HCT116 (cell line): ENCODE data around the gene MFN1.

Source experiments
- CBX3 ChIP-seq: IDR thresholded peaks from 2 replicates; pipeline ENCODE4 v1.6.1; 2012; ENCODE audit warnings: low read depth
- CEBPB ChIP-seq: IDR thresholded peaks from 2 replicates; pipeline ENCODE4 v1.6.1; 2012; ENCODE audit warnings: low read depth
- EZH2 ChIP-seq: fragments of 200-600 bp; sonication (generic); IDR thresholded peaks from 2 replicates; pipeline ENCODE4 v1.6.1; 2017; ENCODE audit warnings: antibody characterized with exemption, mixed run types
- EZH2phosphoT487 ChIP-seq: fragments of 200-600 bp; IDR thresholded peaks from 2 replicates; pipeline ENCODE4 v1.6.1; 2018; ENCODE audit warnings: antibody characterized with exemption, borderline replicate concordance
- POLR2A ChIP-seq: IDR thresholded peaks from 2 replicates; pipeline ENCODE4 v1.7.0; 2011; ENCODE audit warnings: borderline replicate concordance; ENCODE audit not compliant: insufficient read depth, insufficient read length; ENCODE audit errors: extremely low read depth
- POLR2AphosphoS5 ChIP-seq: IDR thresholded peaks from 2 replicates; pipeline ENCODE4 v1.6.1; 2011; ENCODE audit warnings: mild to moderate bottlenecking, low read depth, low read length, moderate library complexity
- RAD21 ChIP-seq: IDR thresholded peaks from 2 replicates; pipeline ENCODE4 v1.6.1; 2012; ENCODE audit warnings: low read depth, mild to moderate bottlenecking
- SP1 ChIP-seq: IDR thresholded peaks from 2 replicates; pipeline ENCODE4 v1.6.1; 2012; ENCODE audit warnings: low read depth
- ZNF274 ChIP-seq: fragments of 200-500 bp; sonication (Bioruptor generic); IDR thresholded peaks from 2 replicates; pipeline ENCODE4 v1.6.1; 2014; ENCODE audit warnings: mild to moderate bottlenecking, low read depth, low read length, inconsistent platforms
- TF ChIP-seq, protein P1 (sequence below): IDR thresholded peaks from 2 replicates; pipeline ENCODE4 v1.6.1; 2012; ENCODE audit warnings: low read depth
- TF ChIP-seq, protein P2 (sequence below): IDR thresholded peaks from 2 replicates; pipeline ENCODE4 v1.6.1; 2012
- TF ChIP-seq, protein P3 (sequence below), 3 experiments: fragments of 200-600 bp in 1 of 3; sonication (generic) in 1 of 3; IDR thresholded peaks in 2 of 3; conservative IDR thresholded peaks in 1 of 3; 2 replicates each; pipeline ENCODE4 v1.5.1; 2012 to 2017; ENCODE audit warnings: low read depth in 2 of 3, low read length in 2 of 3, antibody characterized with exemption in 1 of 3, borderline replicate concordance in 1 of 3, control low read depth in 1 of 3, mild to moderate bottlenecking in 1 of 3, mixed read lengths in 1 of 3, mixed run types in 1 of 3, moderate library complexity in 1 of 3; ENCODE audit not compliant: insufficient read depth in 1 of 3

DNA sequence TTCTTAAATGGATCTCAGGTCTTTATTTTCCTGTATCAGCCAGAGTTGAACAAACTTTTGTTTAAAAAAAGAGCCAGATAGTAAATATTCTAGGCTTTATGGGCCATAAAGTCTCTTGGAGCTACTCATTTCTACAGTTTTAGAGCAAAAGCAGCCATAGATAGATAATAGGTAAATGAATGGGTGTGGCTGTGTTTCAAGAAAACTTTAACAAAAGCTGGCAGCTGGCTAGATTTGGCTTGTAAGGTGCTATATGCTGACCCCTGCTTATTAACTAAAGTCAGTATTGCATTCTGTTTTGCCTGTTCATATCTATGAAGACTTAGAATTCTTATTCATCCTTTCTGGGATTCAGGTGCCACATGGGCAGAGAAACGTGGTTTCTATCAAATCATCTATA lies 29.0 kb downstream of the MFN1 start:
- TF ChIP-seq CBX3 (no peak), POLR2AphosphoS5 (no peak), ZNF274 (no peak), EZH2phosphoT487 (no peak), SP1 (no peak), CEBPB (no peak), POLR2A (no peak), RAD21 (no peak), EZH2 (no peak)
- TF ChIP-seq, protein P1, sequence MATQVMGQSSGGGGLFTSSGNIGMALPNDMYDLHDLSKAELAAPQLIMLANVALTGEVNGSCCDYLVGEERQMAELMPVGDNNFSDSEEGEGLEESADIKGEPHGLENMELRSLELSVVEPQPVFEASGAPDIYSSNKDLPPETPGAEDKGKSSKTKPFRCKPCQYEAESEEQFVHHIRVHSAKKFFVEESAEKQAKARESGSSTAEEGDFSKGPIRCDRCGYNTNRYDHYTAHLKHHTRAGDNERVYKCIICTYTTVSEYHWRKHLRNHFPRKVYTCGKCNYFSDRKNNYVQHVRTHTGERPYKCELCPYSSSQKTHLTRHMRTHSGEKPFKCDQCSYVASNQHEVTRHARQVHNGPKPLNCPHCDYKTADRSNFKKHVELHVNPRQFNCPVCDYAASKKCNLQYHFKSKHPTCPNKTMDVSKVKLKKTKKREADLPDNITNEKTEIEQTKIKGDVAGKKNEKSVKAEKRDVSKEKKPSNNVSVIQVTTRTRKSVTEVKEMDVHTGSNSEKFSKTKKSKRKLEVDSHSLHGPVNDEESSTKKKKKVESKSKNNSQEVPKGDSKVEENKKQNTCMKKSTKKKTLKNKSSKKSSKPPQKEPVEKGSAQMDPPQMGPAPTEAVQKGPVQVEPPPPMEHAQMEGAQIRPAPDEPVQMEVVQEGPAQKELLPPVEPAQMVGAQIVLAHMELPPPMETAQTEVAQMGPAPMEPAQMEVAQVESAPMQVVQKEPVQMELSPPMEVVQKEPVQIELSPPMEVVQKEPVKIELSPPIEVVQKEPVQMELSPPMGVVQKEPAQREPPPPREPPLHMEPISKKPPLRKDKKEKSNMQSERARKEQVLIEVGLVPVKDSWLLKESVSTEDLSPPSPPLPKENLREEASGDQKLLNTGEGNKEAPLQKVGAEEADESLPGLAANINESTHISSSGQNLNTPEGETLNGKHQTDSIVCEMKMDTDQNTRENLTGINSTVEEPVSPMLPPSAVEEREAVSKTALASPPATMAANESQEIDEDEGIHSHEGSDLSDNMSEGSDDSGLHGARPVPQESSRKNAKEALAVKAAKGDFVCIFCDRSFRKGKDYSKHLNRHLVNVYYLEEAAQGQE, result no peak
- TF ChIP-seq, protein P2, sequence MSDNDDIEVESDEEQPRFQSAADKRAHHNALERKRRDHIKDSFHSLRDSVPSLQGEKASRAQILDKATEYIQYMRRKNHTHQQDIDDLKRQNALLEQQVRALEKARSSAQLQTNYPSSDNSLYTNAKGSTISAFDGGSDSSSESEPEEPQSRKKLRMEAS, result no peak
- TF ChIP-seq, protein P3, sequence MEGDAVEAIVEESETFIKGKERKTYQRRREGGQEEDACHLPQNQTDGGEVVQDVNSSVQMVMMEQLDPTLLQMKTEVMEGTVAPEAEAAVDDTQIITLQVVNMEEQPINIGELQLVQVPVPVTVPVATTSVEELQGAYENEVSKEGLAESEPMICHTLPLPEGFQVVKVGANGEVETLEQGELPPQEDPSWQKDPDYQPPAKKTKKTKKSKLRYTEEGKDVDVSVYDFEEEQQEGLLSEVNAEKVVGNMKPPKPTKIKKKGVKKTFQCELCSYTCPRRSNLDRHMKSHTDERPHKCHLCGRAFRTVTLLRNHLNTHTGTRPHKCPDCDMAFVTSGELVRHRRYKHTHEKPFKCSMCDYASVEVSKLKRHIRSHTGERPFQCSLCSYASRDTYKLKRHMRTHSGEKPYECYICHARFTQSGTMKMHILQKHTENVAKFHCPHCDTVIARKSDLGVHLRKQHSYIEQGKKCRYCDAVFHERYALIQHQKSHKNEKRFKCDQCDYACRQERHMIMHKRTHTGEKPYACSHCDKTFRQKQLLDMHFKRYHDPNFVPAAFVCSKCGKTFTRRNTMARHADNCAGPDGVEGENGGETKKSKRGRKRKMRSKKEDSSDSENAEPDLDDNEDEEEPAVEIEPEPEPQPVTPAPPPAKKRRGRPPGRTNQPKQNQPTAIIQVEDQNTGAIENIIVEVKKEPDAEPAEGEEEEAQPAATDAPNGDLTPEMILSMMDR (IDR thresholded peaks at IDR 0.05 in 2 of 3, conservative IDR thresholded peaks at IDR 0.05 in 1 of 3; ENCODE audit: borderline replicate concordance in 1 of 3, insufficient read depth in 1 of 3, low read depth in 2 of 3, low read length in 2 of 3), result no peak
